Measurements from ENCODE around the gene TERT. TPM values are rescaled to one million over a fixed set of nuclear protein-coding genes. Genes with fewer than 3 reads are reported as not detected.

TERT gene

GRCh38 chr5:1204693-1205242 lies 90.1 kb downstream of the TERT start:
- Histone ChIP-seq H3K56ac (ENCODE audit: low read length) (no peak overlapping the region), H3K4me2 (ENCODE audit: low read length) (no peak overlapping the region), H3K36me3 (ENCODE audit: control insufficient read depth, insufficient read depth, low read length) (no peaks in the 10 kb centered on the region), H3K79me2 (ENCODE audit: control insufficient read depth, insufficient read depth, low read length) (no peaks in the 10 kb centered on the region), H3K9ac (ENCODE audit: low read length) (no peak overlapping the region), H3K79me1 (ENCODE audit: low read length) (no peaks in the 10 kb centered on the region), H3K4me3 (ENCODE audit: low read length) (no peak overlapping the region), H3K23ac (ENCODE audit: low read length) (no peak overlapping the region), H2AK5ac (ENCODE audit: low read length) (no peak overlapping the region), H4K5ac (ENCODE audit: low read length) (no peak overlapping the region), H2BK5ac (ENCODE audit: low read length) (no peak overlapping the region), H3K4me1 (ENCODE audit: control insufficient read depth, low read depth, low read length) (no peaks in the 10 kb centered on the region), H3K4ac (ENCODE audit: low read depth, low read length) (no peak overlapping the region), H2BK15ac (replicated peaks; ENCODE audit: low read depth) (no peak overlapping the region), H2BK120ac (ENCODE audit: low read depth, low read length) (no peak overlapping the region), H3K18ac (ENCODE audit: low read length) (no peak overlapping the region), H4K8ac (ENCODE audit: low read depth, low read length) (no peak overlapping the region), H3K27ac (ENCODE audit: low read depth, low read length) (no peak overlapping the region), H3K27me3 (ENCODE audit: insufficient read depth, low read length, poor library complexity) (no peaks in the 10 kb centered on the region)
- WGBS (ENCODE audit: extremely low coverage, insufficient coverage, low lambda C conversion rate), result no CpG with 5 or more reads among the region's 18 CpGs
- DNase-seq, result peak; percentile 51

GRCh38 chr5:1203968-1204692 lies 90.7 kb downstream of the TERT start:
- Histone ChIP-seq H3K4me1 (ENCODE audit: control insufficient read depth, low read depth, low read length) (no peaks in the 10 kb centered on the region), H3K79me1 (ENCODE audit: low read length) (no peaks in the 10 kb centered on the region), H3K4me3 (ENCODE audit: low read length) (no peak overlapping the region), H2BK5ac (ENCODE audit: low read length) (no peak overlapping the region), H3K18ac (ENCODE audit: low read length) (no peak overlapping the region), H3K9ac (ENCODE audit: low read length) (no peak overlapping the region), H4K8ac (ENCODE audit: low read depth, low read length) (no peak overlapping the region), H3K27ac (ENCODE audit: low read depth, low read length) (no peak overlapping the region), H3K79me2 (ENCODE audit: control insufficient read depth, insufficient read depth, low read length) (no peaks in the 10 kb centered on the region), H3K4ac (ENCODE audit: low read depth, low read length) (no peak overlapping the region), H3K56ac (ENCODE audit: low read length) (no peak overlapping the region), H2AK5ac (ENCODE audit: low read length) (no peak overlapping the region), H2BK15ac (replicated peaks; ENCODE audit: low read depth) (no peak overlapping the region), H3K27me3 (ENCODE audit: insufficient read depth, low read length, poor library complexity) (no peaks in the 10 kb centered on the region), H4K5ac (ENCODE audit: low read length) (no peak overlapping the region), H3K36me3 (ENCODE audit: control insufficient read depth, insufficient read depth, low read length) (no peaks in the 10 kb centered on the region), H3K23ac (ENCODE audit: low read length) (no peak overlapping the region), H3K4me2 (ENCODE audit: low read length) (no peak overlapping the region), H2BK120ac (ENCODE audit: low read depth, low read length) (no peak overlapping the region)
- no peak for DNase-seq
- no CpG with 5 or more reads among the region's 25 CpGs for WGBS (ENCODE audit: extremely low coverage, insufficient coverage, low lambda C conversion rate)

- Histone ChIP-seq H3K79me1 (ENCODE audit: low read length) (no peaks in the 10 kb centered on the region), H3K36me3 (ENCODE audit: control insufficient read depth, insufficient read depth, low read length) (no peaks in the 10 kb centered on the region), H3K4me3 (ENCODE audit: low read length) (no peak overlapping the region), H4K8ac (ENCODE audit: low read depth, low read length) (no peak overlapping the region), H3K4ac (ENCODE audit: low read depth, low read length) (no peak overlapping the region), H3K27me3 (ENCODE audit: insufficient read depth, low read length, poor library complexity) (no peaks in the 10 kb centered on the region), H2BK15ac (replicated peaks; ENCODE audit: low read depth) (no peak overlapping the region), H3K27ac (ENCODE audit: low read depth, low read length) (no peak overlapping the region), H3K9ac (ENCODE audit: low read length) (no peak overlapping the region), H3K4me2 (ENCODE audit: low read length) (no peak overlapping the region), H3K79me2 (ENCODE audit: control insufficient read depth, insufficient read depth, low read length) (no peaks in the 10 kb centered on the region), H2BK120ac (ENCODE audit: low read depth, low read length) (no peak overlapping the region), H2BK5ac (ENCODE audit: low read length) (no peak overlapping the region), H3K18ac (ENCODE audit: low read length) (no peak overlapping the region), H3K23ac (ENCODE audit: low read length) (no peak overlapping the region), H3K4me1 (ENCODE audit: control insufficient read depth, low read depth, low read length) (no peaks in the 10 kb centered on the region), H2AK5ac (ENCODE audit: low read length) (no peak overlapping the region), H3K56ac (ENCODE audit: low read length) (no peak overlapping the region), H4K5ac (ENCODE audit: low read length) (no peak overlapping the region)
- DNase-seq, result no peak
- WGBS (ENCODE audit: extremely low coverage, insufficient coverage, low lambda C conversion rate), result no CpG with 5 or more reads among the region's 24 CpGs
These were observed 91.4 kb downstream of the TERT start for GRCh38 chr5:1203311-1203967.

Small RNA genes lying within 50 kb of the gene (small RNA-seq; reads per million reads assigned to genes)
- gene MIR4457 (ENCODE audit: insufficient read depth), result not detected

All from mesendoderm (in vitro differentiated cells).